ENCODE measurements around the gene IQGAP1.

Gene IQGAP1

DNA sequence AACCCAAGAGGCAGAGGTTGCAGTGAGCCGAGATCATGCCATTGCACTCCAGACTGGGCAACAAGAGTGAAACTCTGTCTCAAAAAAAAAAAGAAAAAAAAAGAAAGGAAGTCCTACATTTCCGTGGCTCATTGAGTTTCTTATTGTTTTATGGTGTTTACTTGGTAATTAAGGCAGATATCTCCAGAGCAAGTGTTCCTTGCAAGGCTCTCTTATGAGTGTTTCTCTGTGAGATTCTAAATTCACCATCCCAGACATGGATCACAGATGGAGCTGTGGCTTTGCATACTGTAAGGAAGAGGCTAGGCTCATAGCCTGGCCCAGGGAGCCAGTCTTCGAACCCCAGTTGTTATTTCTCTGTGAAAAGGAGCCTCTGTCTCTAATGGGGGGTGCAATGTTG lies 53.0 kb downstream of the IQGAP1 start:
- no peak for DNase-seq (ENCODE audit: low spot score)

DNA sequence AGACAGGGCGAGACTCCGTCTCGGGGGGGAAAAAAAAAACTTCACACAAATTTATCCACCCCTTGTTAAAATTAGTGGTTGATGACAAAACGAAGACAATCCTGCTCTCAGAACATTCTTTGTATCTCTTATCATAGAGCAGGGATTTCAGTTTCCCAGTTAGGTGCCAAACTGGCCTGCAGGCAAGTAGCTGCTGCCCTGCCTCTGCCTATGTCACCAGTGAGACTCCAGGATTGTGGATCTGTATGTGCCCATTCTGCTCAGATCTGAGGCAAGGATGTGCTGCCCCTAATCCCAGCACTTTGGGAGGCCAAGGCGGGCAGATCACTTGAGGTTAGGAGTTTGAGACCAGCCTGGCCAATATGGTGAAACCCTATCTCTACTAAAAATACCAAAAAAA lies 54.4 kb downstream of the IQGAP1 start:
- no peak for DNase-seq (ENCODE audit: low spot score)

DNA sequence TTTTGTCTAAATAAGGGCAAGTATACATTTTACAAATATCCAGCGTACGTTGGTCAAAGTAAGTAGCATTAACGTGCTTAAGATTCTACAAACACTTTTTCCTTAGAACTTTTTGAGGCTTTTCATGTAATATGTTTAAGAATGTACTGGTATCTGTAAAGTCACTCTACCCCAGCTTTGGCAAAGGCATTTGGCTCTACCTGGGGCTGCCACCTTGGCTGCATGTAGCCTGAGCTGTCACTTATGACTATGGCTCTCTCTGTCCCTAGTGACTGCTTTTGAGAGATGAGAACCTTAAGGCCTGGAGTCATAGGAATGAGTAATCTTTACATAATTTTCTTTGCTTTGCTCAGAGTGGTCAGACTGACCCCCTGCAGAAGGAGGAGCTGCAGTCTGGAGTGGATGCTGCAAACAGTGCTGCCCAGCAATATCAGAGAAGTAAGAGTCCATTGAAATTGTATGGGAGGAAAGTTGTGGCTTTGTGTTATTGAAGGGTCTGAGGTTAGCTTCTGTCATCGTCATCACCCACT lies 61.2 kb downstream of the IQGAP1 start:
- no peak for DNase-seq (ENCODE audit: low spot score)

DNA sequence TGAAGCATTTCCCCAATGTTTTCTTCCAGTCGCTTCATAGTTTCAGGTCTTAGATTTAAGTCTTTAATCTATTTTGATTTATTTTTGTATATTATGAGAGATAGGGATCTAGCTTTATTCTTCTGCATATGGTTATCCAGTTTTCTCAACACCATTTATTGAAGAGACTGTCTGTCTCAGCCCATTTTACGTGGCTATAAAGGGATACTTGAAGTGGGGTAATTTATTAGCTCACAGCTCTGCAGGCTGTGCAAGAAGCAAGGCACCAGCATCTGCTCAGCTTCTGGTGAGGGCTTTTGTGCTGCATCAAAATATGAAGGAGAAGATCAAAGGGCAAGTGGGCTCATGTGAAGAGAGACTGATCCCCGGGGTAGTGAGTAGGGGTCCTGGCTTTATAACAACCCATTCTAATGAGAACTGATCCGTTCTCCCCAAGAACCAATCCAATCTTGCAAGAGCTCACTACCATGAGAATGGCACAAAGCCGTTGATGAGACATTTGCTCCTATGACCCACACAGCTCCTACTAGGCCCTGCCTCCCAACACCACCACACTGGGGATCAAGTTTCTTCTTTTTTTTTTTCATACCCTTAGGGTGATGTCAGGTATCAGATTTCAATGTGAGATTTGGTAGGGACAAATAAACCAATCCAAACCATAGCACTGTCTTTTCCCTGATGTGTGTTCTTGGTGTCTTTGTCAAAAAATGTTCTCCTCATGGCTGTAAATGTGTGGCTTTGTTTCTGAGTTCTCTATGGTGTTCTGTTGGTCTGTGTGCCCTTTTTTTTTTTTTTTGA lies 63.2 kb downstream of the IQGAP1 start:
- no peak for DNase-seq (ENCODE audit: low spot score)

DNA sequence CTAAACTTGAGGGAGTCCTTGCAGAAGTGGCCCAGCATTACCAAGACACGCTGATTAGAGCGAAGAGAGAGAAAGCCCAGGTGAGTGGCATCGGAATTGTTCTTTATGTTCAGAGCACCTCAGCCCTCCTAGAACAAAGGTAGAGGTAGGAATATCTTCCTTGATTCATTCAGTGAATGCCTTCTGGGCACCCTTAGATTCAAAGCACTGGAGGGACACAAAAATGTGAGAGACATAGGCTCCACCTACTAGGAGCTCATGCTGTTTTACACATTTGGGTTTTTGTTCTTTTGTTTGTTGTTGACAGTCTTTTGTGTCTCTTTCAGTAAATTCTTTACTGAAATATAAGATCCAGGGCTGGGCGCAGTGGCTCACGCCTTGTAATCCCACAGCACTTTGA lies 68.2 kb downstream of the IQGAP1 start:
- DNase-seq (ENCODE audit: low spot score): no peak

DNA sequence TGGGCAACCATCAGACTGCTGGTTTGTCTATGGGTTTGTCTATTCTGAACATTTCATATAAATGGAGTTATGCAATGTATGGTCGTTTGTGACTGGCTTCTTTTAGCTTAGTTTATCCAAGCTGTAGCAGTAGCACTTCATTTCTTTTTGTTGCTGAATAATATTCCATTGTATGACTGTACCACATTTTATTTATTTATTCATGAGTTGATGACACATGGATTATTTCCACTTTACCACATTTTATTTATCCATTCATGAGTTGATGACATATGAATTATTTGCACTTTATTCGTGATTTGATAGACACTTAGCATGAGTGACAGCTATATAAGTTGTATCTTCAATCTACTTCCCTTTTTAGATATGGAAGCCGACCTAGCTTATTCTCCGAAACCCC lies 70.0 kb downstream of the IQGAP1 start:
- no peak for DNase-seq (ENCODE audit: low spot score)

DNA sequence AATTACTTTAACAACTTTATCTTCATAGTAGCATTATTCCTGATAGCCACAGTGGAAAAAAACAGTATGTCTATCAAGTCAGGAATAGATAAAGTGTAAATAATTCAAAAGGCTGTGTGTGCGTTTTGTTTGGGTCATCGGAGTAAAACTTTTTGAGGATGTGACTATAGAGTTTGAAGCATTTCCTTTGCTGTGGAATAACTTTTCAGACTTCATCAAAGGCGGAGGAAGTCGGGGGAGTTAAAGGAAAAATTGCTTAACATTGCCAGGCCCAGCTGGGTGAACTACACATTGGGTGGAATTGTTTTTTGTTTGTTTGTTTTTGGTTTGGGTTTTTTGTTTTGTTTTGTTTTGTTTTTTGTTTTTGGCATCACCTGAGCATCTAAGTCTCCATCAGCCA lies 71.3 kb downstream of the IQGAP1 start:
- DNase-seq (ENCODE audit: low spot score): no peak

DNA sequence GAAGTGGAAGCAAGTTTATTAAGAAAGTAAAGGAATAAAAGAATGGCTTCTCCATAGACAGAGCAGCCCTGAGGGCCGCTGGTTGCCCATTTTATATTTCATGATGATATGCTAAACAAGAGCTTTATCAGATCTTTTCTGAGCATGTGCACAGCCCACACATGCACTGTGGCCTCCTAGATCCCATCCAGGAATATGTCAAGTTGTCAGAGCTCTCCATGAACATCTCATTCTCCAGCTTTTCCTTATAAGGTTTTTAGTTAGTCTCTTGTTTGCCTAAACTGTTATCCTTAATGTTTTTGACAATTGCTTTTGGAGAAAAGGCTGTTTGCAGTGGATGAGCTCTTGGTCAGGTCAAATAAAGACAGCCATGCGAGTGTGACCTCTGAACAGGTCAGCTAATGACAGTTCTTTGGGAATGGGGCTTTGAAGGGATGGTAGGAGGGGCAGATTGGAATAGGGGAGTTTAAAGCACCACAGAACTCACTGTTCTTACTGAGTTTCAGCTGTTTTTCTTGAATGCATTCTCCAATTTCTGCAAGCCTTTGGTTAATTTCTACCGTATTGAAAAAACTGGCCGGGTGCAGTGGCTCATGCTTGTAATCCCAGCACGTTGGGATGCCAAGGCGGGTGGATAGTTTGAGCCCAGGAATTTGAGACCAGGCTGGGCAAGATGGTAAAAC lies 72.2 kb downstream of the IQGAP1 start:
- DNase-seq (ENCODE audit: low spot score): no peak

DNA sequence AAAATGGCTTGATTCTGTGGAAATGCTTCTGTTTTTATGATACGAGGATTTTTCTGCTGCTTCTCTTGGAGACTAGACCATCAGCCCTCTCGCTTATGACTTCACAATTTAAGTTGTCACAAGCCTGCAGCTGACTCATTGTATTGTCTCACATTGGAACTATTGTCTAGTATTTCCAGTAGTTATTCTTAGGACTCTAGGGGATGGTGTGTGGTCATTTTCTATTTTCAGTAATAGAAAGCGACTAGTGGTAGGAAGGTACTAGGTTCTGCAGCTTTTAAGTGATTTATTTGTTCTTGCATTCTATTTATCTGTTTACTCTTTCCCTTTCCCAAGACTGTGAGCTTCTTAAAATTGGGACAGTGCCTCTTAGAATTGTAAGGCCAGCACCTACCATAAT lies 75.3 kb downstream of the IQGAP1 start:
- DNase-seq (ENCODE audit: low spot score): no peak

DNA sequence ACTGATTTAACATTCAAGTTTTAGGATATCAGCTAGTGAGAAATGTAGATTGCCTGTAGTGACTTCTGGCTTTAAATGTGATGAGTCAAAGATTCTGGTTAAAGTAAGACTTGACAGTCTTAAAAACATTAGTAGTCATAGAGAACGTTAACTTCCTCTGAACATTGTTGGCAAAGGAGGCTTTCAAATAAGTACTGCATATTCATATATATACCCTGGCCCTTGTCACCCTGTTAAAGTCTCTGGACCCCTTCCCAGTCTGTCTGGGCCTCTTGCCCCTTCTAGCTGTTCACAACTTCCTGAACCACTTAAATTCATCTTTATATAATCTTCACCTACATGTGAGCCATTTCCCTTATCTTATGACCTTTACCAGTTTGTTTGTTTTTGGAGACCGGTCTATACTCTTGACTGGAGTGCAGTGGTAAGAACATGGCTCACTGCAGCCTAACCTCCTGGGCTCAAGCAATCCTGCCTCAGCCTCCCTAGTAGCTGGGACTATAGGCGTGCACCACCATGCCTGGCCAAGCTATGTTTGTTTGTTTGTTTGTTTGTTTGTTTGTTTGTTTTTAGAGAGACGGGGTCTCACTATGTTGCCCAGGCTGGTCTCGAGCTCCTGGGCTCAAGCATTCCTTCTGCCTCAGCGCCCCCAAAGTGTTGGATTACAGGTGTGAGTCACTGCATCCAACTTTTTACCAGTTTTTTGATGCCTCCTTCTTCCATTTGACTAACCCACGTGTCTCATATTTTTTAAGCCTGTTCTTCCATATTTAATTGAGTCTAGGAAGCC lies 77.3 kb downstream of the IQGAP1 start:
- DNase-seq (ENCODE audit: low spot score): no peak

DNA sequence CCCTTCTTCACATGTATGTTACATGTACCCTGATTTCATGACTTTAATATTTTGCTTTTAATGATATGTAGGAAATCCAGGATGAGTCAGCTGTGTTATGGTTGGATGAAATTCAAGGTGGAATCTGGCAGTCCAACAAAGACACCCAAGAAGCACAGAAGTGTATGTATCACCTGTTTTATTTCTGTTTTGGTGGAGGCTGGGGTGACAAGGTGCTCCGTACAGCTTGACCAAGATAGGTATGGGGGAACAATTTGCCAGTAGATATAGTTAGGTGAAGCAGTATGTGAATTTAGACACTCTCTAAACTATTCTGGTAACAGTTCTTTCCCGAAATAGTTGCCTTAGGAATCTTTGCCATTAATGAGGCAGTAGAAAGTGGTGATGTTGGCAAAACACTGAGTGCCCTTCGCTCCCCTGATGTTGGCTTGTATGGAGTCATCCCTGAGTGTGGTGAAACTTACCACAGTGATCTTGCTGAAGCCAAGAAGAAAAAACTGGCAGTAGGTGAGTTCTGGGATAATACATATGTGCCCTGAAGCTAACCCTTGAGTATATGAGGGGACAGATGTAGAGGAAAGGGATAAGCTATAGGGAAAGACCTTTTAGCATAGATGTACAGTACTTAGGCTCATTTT lies 78.0 kb downstream of the IQGAP1 start:
- DNase-seq (ENCODE audit: low spot score): no peak

DNA sequence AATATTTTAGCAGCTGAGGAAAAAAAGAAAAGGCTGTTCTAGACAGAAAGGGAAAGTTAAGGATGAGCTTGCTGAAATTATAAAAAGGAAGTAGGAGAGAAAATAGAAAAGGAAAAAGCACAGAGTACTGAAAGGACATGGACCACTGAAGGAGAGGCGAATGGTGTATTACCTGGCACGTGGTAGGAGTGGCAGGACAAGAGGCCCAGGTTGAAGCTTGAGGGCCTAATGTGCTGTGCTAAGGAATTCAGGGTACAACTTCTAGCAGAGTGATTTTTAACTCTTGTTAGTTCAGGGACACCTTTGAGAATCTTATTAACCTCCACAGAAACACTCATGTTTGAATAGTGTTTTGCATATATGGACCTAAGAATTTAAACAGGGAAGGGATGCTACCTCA lies 81.7 kb downstream of the IQGAP1 start:
- no peak for DNase-seq (ENCODE audit: low spot score)

DNA sequence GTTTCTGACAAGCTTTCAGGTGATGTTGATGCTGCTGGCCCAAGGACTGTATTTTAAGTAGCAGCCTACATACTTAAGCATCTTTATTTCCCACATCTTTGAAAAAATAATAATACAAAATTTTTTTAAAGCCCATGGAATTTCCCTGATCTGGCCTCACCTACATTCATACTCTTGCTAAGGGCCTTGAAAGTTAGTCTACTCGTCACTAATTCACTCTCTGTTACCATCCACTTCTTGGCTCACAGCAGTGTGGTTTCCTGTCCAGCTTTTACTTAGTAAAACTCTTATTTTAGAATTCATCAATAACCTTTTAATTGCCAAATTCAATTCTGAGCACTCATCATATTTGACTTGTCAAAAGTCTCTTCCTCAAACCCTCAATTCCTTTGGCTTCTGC lies 82.4 kb downstream of the IQGAP1 start:
- DNase-seq (ENCODE audit: low spot score): no peak

DNA sequence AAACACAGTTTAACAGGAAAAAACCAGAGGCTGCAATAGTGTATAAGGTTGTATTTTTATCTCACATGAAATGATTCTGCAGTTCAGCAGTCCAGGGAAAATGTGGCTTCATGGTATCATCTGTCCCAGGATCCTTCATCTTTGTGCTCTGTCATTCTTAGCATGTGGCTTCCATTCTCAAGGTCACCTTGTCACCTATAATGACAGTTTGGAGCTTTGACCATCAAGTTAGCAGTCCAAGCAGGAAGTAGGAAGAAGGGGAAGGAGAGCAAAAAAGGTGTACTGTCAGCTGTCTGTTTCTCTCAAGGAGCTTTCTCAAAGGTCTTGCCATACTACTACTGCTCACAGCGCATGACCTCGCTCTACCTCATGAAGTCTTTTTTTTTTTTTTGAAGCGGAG lies 83.1 kb downstream of the IQGAP1 start:
- DNase-seq (ENCODE audit: low spot score): no peak

DNA sequence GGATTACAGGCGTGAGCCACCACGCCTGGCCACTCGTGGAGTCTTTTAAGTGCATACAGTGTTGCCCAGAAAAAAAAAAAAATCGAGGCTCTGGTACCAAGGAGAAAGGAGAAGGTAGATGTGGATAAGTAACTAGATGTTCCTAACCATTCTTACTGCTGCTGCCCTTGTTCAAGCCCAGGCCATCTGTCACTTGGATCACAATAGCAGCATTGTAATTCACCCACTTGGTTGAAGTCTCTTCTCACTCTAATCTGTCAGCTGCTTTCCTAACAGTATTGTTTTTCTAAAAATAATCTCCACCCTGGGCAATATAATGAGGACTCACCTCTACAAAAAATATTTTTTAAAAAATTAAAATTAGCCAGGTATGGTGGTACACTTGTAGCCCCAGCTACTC lies 83.7 kb downstream of the IQGAP1 start:
- no peak for DNase-seq (ENCODE audit: low spot score)

DNA sequence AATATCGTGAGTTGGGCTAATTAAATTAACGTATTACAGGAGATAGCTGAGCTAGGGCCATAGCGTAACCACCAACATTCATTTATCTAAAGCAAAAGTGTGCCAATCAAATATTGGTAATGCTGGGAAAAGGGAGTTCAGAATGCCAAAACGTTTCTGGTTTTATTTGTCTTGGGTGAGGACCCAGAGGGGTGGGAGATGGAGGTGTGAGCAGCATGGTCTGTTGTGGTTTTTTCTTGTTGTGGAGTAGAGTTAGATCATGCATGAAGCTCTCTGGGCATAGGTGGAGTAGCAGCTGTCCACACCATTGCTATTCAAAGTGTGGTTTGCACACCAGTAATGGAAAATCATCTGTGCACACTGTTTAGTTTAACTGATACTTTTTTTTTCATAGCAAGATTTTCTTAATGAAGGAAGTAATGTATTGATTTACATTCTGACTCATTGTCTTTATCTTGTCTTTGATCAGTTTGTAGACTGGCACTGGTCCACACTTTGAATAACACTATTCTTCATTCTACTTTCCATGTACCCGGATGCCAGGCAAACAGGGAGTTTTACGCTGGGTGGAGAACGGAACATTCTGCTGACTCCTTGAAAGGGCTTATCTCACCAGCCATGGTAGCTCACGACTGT lies 90.9 kb downstream of the IQGAP1 start:
- DNase-seq (ENCODE audit: low spot score): peak; percentile 29

DNA sequence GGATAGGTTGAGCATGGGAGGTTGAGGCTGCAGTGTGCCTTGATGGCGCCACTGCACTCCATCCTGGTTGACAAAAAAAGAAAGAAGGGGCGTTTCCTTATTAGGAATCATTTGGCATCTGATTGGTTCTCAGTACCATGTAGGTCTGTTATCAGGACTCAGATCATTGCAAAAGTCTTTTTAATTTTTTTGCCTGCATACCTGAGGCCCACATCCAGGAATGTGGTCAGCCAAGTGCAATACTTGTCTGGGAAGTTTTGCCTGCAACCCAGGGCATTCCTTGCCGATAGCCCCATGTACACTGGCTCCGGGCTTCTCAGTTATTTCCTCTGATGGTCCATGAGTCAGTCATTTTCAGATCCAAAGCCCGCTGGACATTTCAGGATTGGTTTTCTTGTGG lies 91.6 kb downstream of the IQGAP1 start:
- DNase-seq (ENCODE audit: low spot score): no peak

DNA sequence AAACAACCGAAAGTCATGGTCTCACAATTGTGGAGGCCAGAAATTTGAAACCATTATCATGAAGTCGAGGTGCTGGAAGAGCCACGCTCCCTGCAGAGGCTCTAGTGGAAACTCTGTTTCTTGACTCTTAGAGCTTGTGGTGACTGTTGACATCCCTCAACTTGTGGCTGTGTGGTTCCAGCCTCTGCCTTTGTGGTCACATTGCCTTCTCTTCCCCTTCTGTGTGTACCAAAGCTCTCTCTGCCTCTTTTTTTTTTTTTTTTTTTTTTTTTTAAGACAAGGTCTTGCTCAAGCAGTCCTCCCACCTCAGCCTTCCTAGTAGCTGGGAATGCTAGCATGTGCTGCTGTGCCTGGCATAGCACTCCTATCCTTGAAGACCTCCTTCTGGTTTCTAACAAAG lies 93.0 kb downstream of the IQGAP1 start:
- DNase-seq (ENCODE audit: low spot score): peak; percentile 30

DNA sequence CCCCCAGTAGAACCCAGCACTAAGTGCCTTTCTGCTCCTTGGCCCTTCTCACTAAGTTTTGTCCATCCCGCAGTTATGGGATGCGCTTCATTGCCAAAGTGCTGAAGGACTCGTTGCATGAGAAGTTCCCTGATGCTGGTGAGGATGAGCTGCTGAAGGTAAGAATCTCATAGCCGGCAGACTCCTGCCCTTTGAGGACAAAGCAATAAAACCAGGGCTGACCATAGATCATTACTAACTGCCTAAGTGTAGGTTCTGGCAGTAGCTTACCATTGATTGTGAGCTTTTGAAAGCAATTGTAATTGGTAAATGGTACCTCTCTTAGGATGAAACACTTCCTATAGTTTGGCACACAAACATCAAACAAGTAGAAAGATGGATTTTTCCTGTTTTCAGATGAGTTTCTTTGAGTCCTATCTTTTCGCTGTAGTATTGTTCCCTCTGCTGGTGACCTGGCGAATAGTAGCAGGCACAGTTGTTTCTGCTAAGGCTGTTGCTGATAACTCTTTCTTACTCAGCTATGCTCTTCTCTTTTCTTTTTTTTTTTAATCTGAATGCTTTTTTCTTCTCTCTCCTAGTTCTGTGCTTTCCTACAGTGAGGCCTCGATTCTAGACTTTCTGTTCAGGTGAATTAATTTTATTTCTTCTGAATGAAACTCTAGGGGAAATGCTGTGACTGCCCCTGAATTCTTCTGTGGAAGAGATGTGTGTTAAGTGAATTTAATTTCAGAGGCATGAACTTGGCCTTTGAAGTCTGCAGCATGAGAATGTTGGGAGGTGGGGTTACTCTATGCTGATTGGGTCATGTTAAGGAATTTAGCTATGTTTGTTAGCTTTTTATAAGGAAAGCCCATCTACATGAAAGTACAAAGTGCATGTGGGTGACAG lies 94.3 kb downstream of the IQGAP1 start:
- DNase-seq (ENCODE audit: low spot score): peak; percentile 20

DNA sequence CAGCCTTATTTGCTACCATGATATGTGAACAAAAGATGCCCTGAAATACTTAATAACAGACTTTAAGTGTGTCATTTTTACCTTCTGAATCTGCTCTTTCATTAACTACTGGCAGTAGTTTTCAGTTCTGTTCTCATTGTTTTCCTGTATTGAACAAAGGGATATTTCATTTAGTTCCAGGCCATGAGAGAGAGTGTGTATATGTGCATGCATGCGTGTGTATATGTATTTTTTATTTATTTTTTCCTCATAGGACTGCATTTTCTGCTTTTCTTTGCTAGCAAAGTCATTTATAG lies 94.9 kb downstream of the IQGAP1 start:
- no peak for DNase-seq (ENCODE audit: low spot score)

DNA sequence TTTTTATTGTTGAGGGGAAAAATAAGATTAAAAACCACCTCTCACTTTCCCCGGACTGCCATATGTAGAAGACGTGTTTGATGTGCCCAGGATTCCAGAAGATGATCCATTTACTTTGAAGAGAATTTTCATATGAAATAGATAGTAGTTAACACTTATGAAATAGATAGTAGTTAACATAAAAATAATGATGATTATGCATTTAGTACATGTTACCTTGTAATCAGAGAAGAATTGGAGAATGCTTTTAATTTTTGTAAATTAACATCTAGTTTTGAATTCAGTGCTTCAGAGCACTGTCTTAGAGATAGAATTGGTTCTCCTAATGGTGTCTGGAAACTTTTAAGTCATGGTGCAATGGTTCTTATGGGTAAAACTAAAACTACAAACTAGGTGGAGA lies 95.6 kb downstream of the IQGAP1 start:
- no peak for DNase-seq (ENCODE audit: low spot score)

Measured in activated CD4-positive, alpha-beta T cell treated with anti-CD3 and anti-CD28 coated beads, Interleukin-2, Interleukin-4, amounts not matched to agents 100 ng/mL and 50 ng/mL, durations not matched to agents 16 hours and 8 hours (primary cell).